Upper lobe of left lung (tissue), 6 donors: ENCODE measurements around the gene MOSMO. TPM values are rescaled to one million over a fixed set of nuclear protein-coding genes. Genes with fewer than 3 reads are reported as not detected.
A peak's percentile ranks its signal among the peaks of the same experiment; 100 is the strongest.

ENCODE experiments used
- ATAC-seq, 2 donors: fragments of 200-7000 bp; cut with Tn5 transposase; one replicate each; pipeline ENCODE4 v1.9.1; 2022; ENCODE audit warnings: mild to moderate bottlenecking in 2 of 2, moderate library complexity in 2 of 2; ENCODE audit not compliant: low FRiP score in 2 of 2
- DNase-seq, 2 donors: peaks; one replicate each; pipeline ENCODE4 v3.0.0-alpha.2; 2019 to 2020
- H3K27ac ChIP-seq, 4 donors: fragments of 200-600 bp; sonication (generic); one replicate each; pipeline ENCODE4 v1.5.1; 2016 to 2019
- H3K27me3 ChIP-seq, 4 donors: fragments of 200-600 bp; sonication (generic); one replicate each; pipeline ENCODE4 v1.5.1; 2017 to 2019
- H3K36me3 ChIP-seq, 4 donors: fragments of 200-600 bp; sonication (generic); one replicate each; pipeline ENCODE4 v1.5.1; 2016 to 2019
- H3K4me1 ChIP-seq, 4 donors: fragments of 200-600 bp; sonication (generic); one replicate each; pipeline ENCODE4 v1.5.1; 2018 to 2019
- H3K4me3 ChIP-seq, 4 donors: fragments of 200-600 bp; sonication (generic); one replicate each; pipeline ENCODE4 v1.5.1; 2017 to 2019; ENCODE audit warnings: mild to moderate bottlenecking in 2 of 4, moderate library complexity in 1 of 4
- H3K9me3 ChIP-seq, 4 donors: fragments of 200-600 bp; sonication (generic); one replicate each; pipeline ENCODE4 v1.5.1; 2018 to 2019
- EP300 ChIP-seq, 4 donors: sonication (generic); formaldehyde crosslinking; IDR thresholded peaks; one replicate each; pipeline ENCODE4 v1.5.1; 2017; ENCODE audit warnings: antibody characterized with exemption in 4 of 4, control low read depth in 2 of 4
- POLR2A ChIP-seq, 4 donors: fragments of 450-650 bp; IDR thresholded peaks; one replicate each; pipeline ENCODE4 v1.5.1; 2016 to 2017; ENCODE audit warnings: antibody characterized with exemption in 4 of 4, mild to moderate bottlenecking in 2 of 4
- POLR2AphosphoS5 ChIP-seq, 2 donors: sonication (generic); formaldehyde crosslinking; IDR thresholded peaks; one replicate each; pipeline ENCODE4 v1.5.1; 2017; ENCODE audit warnings: antibody characterized with exemption in 2 of 2
- WGBS, 2 donors: methylation state at CpG; one replicate each; pipeline ENCODE4 v1.1.5; 2017 to 2018; 5-methylcytosine and 5-hydroxymethylcytosine counted together
- total RNA-seq, 6 donors: library from RNA; depleted of rRNA in 4 of 6; stranded (reverse); fragments of >200 nt in 4 of 6; gene quantifications; one replicate each; pipeline versions ENCODE4 v1.1.0 to v1.2.1, GENCODE V29; 2016 to 2021
- TF ChIP-seq, protein P1 (sequence below), 6 experiments: fragments of 450-650 bp in 4 of 6; fragments of 200-600 bp in 2 of 6; sonication (generic) in 2 of 6; IDR thresholded peaks; one replicate each; pipeline ENCODE4 v1.5.1; 2016 to 2019; ENCODE audit warnings: antibody characterized with exemption in 6 of 6
- donor health status: DM: no; HTN: no; CAD: no; lungs with moderate emphysema.
- donor health status: DM: no; HTN: yes; CAD: no; lungs with severe emphysema.

The MOSMO gene
- total RNA-seq, 6 donors from 2014 or later: 10.8 to 24.6 (median 15.9) TPM

DNA sequence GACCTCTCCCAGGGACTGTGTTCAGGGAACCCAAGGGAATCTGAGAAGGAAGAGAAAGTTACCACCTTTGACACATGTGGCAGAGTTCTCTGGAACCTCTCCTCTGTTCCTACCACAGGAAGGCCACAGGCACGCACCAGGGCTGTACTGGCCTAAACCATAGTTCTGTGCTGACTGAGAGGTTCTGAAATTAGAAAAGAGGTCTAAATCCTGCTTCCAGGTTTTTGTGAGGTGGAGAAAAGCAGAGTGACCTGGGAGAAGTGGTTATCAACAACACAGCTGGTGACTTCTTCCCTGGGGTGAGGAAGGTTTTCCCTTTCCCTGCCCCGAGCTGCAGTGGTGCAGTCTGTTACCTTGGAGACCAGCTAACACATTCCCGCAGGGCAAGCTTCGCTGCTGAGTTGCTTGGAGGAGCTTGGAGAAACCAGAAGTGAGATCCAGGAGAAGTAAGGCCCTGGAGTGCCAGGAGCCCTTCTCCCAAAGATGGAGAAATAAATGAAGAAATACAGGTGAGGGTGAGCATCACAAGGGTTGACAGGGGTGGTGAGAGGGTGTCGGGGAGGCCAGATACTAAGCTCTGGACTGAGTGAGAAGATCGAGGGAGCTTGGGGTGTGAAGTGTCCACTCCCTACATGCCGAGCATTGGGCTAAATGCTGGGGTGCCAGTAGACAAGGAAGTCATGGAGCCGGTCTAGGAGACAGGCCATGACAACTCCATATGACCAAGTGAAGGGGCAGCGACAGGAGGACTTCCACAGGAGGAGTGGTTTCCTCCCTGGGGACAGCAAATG is 84.4 kb downstream of the MOSMO start, which contains the start of gene VWA3A:
VWA3A (plus strand) TSS at position 399 of the 791 bp plus-strand sequence; CDS start at position 496, 97 bp downstream.
- H3K9me3 ChIP-seq: no peaks in the 10 kb centered on the region
- peak within 1 kb of the TSS in 1 of 4 donors; percentile 3 for H3K4me3 ChIP-seq
- 50 to 57% methylated on average over 9 of the region's 9 CpGs for WGBS, 2 donors
- H3K27me3 ChIP-seq: no peaks in the 10 kb centered on the region
- H3K36me3 ChIP-seq: no peaks in the 10 kb centered on the region
- ATAC-seq (peak in 1 of 2 donors; percentile 31), DNase-seq (no peak)
- H3K4me1 ChIP-seq: no peaks in the 10 kb centered on the region
- TF ChIP-seq POLR2AphosphoS5 (IDR thresholded peaks at IDR 0.05): no peak
- TF ChIP-seq POLR2A (IDR thresholded peaks at IDR 0.05): no peak
- TF ChIP-seq EP300 (IDR thresholded peaks at IDR 0.05): no peak
- TF ChIP-seq, protein P1, sequence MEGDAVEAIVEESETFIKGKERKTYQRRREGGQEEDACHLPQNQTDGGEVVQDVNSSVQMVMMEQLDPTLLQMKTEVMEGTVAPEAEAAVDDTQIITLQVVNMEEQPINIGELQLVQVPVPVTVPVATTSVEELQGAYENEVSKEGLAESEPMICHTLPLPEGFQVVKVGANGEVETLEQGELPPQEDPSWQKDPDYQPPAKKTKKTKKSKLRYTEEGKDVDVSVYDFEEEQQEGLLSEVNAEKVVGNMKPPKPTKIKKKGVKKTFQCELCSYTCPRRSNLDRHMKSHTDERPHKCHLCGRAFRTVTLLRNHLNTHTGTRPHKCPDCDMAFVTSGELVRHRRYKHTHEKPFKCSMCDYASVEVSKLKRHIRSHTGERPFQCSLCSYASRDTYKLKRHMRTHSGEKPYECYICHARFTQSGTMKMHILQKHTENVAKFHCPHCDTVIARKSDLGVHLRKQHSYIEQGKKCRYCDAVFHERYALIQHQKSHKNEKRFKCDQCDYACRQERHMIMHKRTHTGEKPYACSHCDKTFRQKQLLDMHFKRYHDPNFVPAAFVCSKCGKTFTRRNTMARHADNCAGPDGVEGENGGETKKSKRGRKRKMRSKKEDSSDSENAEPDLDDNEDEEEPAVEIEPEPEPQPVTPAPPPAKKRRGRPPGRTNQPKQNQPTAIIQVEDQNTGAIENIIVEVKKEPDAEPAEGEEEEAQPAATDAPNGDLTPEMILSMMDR (IDR thresholded peaks at IDR 0.05): no peak
- no peak within 1 kb of the TSS for H3K27ac ChIP-seq

DNA sequence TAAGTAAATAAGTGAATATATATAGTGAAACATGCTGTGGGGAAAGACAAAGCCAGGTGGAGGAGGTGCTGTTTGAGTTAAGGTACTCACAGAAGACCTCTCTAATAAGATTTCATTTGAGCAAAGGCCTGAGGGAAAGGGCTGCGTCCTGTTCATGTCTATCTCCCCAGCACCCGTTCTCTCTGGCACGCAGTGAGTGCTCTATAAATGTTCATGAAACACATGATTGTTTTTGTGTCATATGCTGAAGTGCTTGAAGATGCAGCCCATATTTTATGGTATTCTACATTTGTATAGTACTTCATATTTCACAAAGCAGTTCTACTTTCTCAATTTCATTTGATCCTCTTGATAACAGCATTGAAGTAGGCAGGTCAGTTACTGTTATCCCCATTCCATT is 85.4 kb downstream of the MOSMO start:
- Histone ChIP-seq H3K4me1 (no peaks in the 10 kb centered on the region), H3K9me3 (no peaks in the 10 kb centered on the region), H3K27me3 (no peaks in the 10 kb centered on the region), H3K4me3 (no peak overlapping the region), H3K27ac (no peak overlapping the region), H3K36me3 (no peaks in the 10 kb centered on the region)
- WGBS, 2 donors: 78% methylated on average over 3 of the region's 3 CpGs
- TF ChIP-seq POLR2AphosphoS5 (IDR thresholded peaks at IDR 0.05) (no peak), POLR2A (IDR thresholded peaks at IDR 0.05) (no peak), EP300 (IDR thresholded peaks at IDR 0.05) (no peak)
- TF ChIP-seq, protein P1 (IDR thresholded peaks at IDR 0.05): no peak
- no peak for DNase-seq
- no peak for ATAC-seq

DNA sequence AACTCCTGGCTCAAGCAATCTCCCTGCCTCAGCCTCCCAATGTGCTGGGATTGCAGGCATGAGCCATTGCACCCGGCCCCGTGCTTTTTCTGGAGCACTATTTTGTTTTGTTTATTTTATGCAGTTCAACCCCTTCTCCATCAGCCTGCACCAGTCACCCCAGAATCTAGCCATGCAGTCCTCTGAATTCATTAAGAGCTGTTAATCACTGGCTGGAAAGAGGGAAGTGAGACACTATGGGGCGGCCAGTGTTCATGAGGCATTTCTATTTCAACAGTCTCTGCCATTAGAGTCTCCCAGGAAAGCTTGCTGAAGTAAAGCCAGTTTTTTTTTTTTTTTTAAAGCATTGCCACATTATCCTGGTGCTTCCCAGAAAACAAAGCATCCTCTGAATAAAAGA is 86.1 kb downstream of the MOSMO start:
- ATAC-seq (no peak), DNase-seq (no peak)

DNA sequence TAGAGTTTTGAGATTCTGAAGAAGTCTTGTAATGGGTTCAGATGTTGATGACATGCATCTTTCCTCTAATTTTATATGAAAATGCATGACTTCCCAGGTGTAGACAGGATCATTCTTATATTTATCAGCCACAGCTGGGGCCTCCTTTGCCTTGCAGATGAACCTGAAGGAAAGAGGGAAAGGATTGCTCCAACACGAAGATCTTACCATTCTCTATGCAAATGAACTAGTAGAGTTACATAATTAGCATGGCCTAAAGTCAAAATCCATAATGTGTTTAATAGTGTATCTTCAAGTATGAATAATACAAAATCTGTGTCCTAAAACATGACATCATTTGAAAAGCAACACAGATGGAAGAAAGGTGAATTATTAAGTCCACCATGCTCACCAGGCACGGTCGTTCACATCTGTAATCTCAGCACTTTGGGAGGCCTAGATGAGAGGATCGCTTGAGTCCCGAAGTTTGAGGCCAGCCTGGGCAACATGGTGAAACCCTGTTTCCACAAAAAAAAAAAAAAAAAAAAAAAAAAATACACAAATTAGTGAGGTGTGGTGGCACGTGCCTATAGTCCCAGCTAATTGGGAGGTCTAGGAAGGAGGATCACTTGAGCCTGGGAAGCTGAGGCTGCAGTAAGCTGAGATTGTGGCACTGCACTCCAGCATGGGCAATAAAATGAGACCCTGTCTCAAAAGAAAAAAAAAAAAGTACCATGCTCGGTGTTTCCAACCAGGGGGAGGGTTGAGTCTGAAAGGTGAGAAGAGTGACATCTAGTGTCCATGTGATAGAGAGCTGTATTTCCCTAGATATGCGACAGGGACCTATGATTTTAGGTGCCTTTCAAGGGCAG is 90.7 kb downstream of the MOSMO start:
- TF ChIP-seq POLR2AphosphoS5 (IDR thresholded peaks at IDR 0.05): no peak
- TF ChIP-seq, protein P1 (IDR thresholded peaks at IDR 0.05): peak in 4 of 6 experiments; percentile 30 to 48 (median 37)
- Histone ChIP-seq H3K36me3 (no peaks in the 10 kb centered on the region), H3K4me1 (peaks cover 0 to 4% (median 0%) of the 10 kb centered on the region in 4 donors), H3K27ac (no peak overlapping the region), H3K4me3 (no peak overlapping the region), H3K9me3 (no peaks in the 10 kb centered on the region), H3K27me3 (no peaks in the 10 kb centered on the region)
- ATAC-seq (peak in 1 of 2 donors; percentile 53), DNase-seq (no peak)
- 49 to 52% methylated on average over 8 of the region's 8 CpGs for WGBS, 2 donors

More for the DNA sequence above, 86.1 kb downstream of the MOSMO start:
- H3K4me3 ChIP-seq: no peak overlapping the region
- no peaks in the 10 kb centered on the region for H3K9me3 ChIP-seq
- no peak for TF ChIP-seq POLR2A (IDR thresholded peaks at IDR 0.05)
- no peak for TF ChIP-seq POLR2AphosphoS5 (IDR thresholded peaks at IDR 0.05)
- TF ChIP-seq EP300 (IDR thresholded peaks at IDR 0.05): no peak
- TF ChIP-seq, protein P1 (IDR thresholded peaks at IDR 0.05): no peak
- peaks cover 0 to 2% (median 0%) of the 10 kb centered on the region in 4 donors for H3K4me1 ChIP-seq
- H3K27ac ChIP-seq: no peak overlapping the region
- no peaks in the 10 kb centered on the region for H3K36me3 ChIP-seq
- H3K27me3 ChIP-seq: no peaks in the 10 kb centered on the region
- 66 to 76% methylated on average over 3 of the region's 3 CpGs for WGBS, 2 donors
